ENCODE data around the gene UTP11. TPM values are rescaled to one million over a fixed set of nuclear protein-coding genes. Genes with fewer than 3 reads are reported as not detected.

The UTP11 gene
- total RNA-seq, 1 donor, result 18.2 TPM

DNA sequence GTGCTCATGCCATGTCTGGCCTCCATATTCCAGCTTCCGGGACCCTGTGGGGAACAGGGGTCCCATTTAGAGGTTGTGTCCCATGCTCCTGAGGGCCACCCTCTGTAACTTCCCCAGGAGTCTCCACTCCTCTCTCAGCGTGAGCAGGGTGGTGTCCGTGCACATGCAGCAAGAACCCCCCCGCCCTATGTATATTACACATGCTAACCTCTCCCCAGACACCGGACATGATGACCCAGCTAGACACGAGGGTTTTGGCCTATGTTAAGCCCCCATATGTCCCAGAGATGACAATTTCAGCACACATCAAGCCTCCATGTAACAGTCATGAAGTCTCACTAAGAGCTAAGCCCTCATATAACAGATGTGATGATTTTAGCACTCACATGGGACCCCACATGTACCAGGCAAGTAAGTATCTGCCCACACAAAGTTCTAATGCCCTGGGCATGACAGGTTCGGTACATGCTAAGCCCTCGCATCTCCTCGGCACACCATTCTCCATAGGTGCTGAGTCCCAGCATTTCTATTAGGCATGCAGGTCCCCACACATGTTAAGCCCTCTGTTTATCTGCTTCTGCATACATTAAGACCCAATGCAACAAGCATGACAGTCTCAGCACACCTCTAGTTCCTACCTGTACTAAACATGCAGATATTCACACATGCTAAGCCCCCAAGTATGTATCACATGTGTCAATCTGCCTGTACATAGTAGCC, 14.3 kb upstream of the UTP11 start:
- Histone ChIP-seq H3K4me1 (ENCODE audit: insufficient read depth, low read length) (peaks cover 87% of the 10 kb centered on the region), H3K4me3 (ENCODE audit: low read length) (no peak overlapping the region)

GRCh38 chr1:37998913-37999429, 13.6 kb upstream of the UTP11 start:
- Histone ChIP-seq H3K4me3 (ENCODE audit: low read length) (no peak overlapping the region), H3K4me1 (ENCODE audit: insufficient read depth, low read length) (peaks cover 95% of the 10 kb centered on the region)

More for the DNA sequence above, 14.3 kb upstream of the UTP11 start:
- no peaks in the 10 kb centered on the region for H3K27me3 ChIP-seq (ENCODE audit: insufficient read depth, low read length)
- H3K9me3 ChIP-seq (ENCODE audit: low read depth, low read length), result no peaks in the 10 kb centered on the region

DNA sequence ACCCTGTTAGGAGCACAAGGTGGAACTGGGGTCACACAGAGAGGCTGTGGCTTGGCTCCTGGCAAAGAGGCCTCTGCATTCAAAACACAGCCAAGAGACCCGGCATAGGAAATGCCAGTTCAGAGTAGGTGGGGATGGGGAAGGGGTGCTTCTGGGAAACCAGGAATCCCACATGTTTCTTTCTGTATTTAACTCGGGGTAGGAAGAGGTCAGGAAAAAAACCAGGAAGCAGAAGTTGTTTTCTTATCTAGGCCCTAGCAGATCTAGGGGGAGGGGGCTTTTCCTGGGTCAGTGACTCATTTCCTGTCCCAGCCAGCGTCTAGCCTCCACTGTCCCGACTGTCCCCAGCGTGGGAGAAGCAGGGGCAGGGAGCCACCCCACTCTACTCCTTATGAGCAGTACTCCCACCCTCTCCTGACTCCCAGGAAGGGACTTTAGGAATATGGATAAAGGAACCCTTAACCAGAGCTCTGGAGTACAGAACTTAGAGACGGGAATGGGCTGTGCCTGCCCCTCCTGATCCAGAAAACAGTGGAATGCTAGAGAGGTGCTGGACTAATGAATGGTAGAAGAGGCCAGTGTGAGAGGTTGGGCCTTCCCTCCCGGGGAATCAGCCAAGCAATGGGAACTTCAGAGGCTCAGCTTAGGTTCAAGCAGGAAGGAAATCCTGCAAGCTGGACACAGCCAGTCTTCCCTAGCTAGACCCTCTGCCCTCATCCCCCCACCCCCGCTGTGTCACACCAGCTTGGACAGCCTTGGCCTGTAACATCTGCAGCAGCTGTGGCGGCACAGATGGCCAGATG, 12.9 kb upstream of the UTP11 start:
- no peaks in the 10 kb centered on the region for H3K27me3 ChIP-seq (ENCODE audit: insufficient read depth, low read length)
- no peaks in the 10 kb centered on the region for H3K9me3 ChIP-seq (ENCODE audit: low read depth, low read length)
- peaks cover 97% of the 10 kb centered on the region for H3K4me1 ChIP-seq (ENCODE audit: insufficient read depth, low read length)
- no peak overlapping the region for H3K4me3 ChIP-seq (ENCODE audit: low read length)

More at GRCh38 chr1:37998913-37999429, 13.6 kb upstream of the UTP11 start:
- H3K9me3 ChIP-seq (ENCODE audit: low read depth, low read length), result no peaks in the 10 kb centered on the region
- no peaks in the 10 kb centered on the region for H3K27me3 ChIP-seq (ENCODE audit: insufficient read depth, low read length)

DNA sequence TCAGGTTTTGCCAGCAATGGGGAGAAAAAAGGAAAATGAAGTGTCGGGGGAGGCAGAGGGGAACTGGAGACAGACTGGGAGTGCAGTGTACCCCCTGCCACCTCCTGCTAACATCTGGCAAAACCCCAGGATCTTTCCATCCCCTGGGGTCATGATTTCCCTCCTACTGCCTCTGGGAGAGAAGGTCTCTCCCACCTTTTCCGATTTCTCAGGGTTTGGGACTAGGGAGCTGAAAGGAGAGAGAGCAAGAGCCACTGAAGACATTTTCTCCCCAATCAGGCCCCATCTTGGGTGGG, 12.4 kb upstream of the UTP11 start:
- H3K9me3 ChIP-seq (ENCODE audit: low read depth, low read length), result no peaks in the 10 kb centered on the region
- H3K4me1 ChIP-seq (ENCODE audit: insufficient read depth, low read length), result peaks cover 93% of the 10 kb centered on the region
- H3K27me3 ChIP-seq (ENCODE audit: insufficient read depth, low read length), result no peaks in the 10 kb centered on the region
- no peak overlapping the region for H3K4me3 ChIP-seq (ENCODE audit: low read length)

GRCh38 chr1:38000529-38001455, 11.7 kb upstream of the UTP11 start:
- Histone ChIP-seq H3K4me3 (ENCODE audit: low read length) (no peak overlapping the region), H3K4me1 (ENCODE audit: insufficient read depth, low read length) (peaks cover 87% of the 10 kb centered on the region), H3K9me3 (ENCODE audit: low read depth, low read length) (no peaks in the 10 kb centered on the region), H3K27me3 (ENCODE audit: insufficient read depth, low read length) (no peaks in the 10 kb centered on the region)

DNA sequence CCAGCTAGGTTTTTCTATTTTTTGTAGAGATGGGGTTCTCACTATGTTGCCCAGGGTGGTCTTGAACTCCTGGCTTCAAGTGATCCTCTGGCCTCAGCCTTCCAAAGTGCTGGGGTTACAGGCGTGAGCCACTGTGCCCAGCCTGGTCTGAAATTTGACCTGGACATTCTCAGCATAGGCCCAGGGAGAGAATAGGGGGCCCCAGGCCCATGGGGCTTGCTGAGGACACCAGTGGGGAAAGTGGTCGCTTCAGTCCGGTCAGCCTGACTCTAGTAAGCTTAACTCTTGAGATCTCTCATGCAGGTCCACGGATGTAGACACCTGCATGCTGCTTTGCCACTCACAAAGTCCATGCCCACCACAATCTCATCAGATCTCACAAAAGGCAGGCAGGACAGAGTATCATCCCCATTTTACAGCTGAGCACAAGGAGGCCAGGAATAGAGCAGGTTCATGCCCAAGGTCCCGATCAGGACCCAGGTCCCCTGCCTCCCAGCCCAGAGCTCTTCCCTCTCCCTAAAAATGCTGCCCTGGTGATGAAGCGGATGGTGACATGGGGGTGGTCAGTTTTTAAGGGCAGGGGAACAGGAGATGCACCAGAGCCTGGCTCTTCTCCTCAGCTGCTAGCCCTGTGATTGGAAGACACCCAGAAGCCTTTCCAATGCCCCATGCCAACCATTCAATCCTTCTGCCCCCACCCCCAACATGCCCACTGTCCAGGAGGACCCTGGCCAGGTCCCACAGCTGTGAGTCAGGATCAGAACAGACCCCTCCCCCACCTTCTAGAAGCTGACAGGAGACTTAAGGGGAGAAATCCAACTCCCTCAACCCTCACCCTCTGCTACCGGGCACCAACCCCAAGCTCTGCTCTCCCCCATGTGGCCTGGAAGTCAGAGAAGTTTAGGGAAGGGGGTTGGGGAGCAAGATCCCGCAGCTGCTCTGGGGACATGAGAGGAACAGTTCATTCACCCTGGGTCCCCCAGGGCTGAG, 9.0 kb upstream of the UTP11 start:
- no peaks in the 10 kb centered on the region for H3K9me3 ChIP-seq (ENCODE audit: low read depth, low read length)
- no peaks in the 10 kb centered on the region for H3K27me3 ChIP-seq (ENCODE audit: insufficient read depth, low read length)
- H3K4me3 ChIP-seq (ENCODE audit: low read length), result peak overlapping the region; percentile 55
- peaks cover 65% of the 10 kb centered on the region for H3K4me1 ChIP-seq (ENCODE audit: insufficient read depth, low read length)

- Histone ChIP-seq H3K9me3 (ENCODE audit: low read depth, low read length) (no peaks in the 10 kb centered on the region), H3K4me1 (ENCODE audit: insufficient read depth, low read length) (peaks cover 65% of the 10 kb centered on the region), H3K4me3 (ENCODE audit: low read length) (peak overlapping the region; percentile 55), H3K27me3 (ENCODE audit: insufficient read depth, low read length) (no peaks in the 10 kb centered on the region)
Measured at GRCh38 chr1:38004284-38005108, 8.0 kb upstream of the UTP11 start.

GRCh38 chr1:38005195-38006007, 7.1 kb upstream of the UTP11 start, which contains the start of gene FHL3:
TSS of gene FHL3 (minus strand) at chr1:38005514. CDS start at chr1:37999412, 6,102 bp downstream.
- H3K4me1 ChIP-seq (ENCODE audit: insufficient read depth, low read length), result peaks cover 65% of the 10 kb centered on the region
- peak within 1 kb of the TSS; percentile 55 for H3K4me3 ChIP-seq (ENCODE audit: low read length)
- H3K9me3 ChIP-seq (ENCODE audit: low read depth, low read length), result no peaks in the 10 kb centered on the region
- no peaks in the 10 kb centered on the region for H3K27me3 ChIP-seq (ENCODE audit: insufficient read depth, low read length)

GRCh38 chr1:38006008-38006828, 6.3 kb upstream of the UTP11 start:
- Histone ChIP-seq H3K4me3 (ENCODE audit: low read length) (no peak overlapping the region), H3K9me3 (ENCODE audit: low read depth, low read length) (no peaks in the 10 kb centered on the region), H3K27me3 (ENCODE audit: insufficient read depth, low read length) (no peaks in the 10 kb centered on the region), H3K4me1 (ENCODE audit: insufficient read depth, low read length) (peaks cover 58% of the 10 kb centered on the region)

DNA sequence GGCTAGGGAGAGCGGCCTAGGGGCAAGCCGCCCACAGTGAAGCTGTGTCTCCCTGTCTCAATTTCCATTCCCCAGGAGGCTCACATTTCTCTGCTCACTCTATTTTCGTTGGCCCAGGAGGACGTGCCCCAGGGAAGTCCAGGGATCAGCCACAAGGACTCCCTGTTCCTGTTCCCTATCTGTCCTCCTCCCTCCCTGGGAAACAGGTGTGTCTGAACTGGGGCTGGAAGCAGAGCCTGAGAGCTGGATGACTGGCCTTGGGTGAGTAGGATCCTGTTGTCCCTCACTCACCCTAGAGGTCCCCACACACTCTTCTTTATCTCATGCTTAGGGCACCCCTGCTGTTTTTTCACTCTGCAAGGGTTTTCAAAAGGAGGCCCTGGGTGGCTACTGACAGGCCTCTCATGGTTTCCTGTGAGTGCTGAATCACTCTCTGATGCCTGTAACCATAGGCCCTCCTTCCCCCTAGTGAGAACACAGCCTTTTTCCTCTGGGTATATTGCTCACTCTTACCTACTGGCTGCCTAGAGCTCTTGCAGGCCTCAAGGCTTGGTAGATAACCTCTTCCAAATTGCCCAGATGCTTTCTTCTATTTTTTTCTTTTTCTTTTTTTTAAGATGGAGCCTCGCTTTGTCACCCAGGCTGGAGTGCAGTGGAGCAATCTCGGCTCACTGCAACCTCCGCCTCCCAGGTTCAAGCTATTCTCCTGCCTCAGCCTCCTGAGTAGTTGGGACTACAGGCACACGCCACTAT, 3.3 kb upstream of the UTP11 start:
- H3K9me3 ChIP-seq (ENCODE audit: low read depth, low read length), result no peaks in the 10 kb centered on the region
- H3K4me1 ChIP-seq (ENCODE audit: insufficient read depth, low read length), result peaks cover 49% of the 10 kb centered on the region
- H3K4me3 ChIP-seq (ENCODE audit: low read length), result no peak overlapping the region
- H3K27me3 ChIP-seq (ENCODE audit: insufficient read depth, low read length), result no peaks in the 10 kb centered on the region

DNA sequence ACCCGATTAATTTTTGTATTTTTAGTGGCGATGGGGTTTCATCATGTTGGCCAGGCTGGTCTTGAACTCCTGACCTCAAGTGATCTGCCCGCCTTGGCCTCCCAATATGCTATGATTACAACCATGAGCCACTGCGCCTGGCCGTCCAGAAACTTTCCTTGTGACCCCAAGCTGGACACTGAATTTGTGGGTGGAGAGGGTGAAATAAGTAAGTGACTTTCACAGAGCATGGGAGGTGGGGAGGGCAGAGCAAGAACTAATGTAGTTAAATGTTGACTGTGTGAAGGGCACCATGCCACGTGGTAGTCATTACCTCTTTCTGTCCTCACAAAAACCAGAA, 2.7 kb upstream of the UTP11 start:
- no peak overlapping the region for H3K4me3 ChIP-seq (ENCODE audit: low read length)
- H3K9me3 ChIP-seq (ENCODE audit: low read depth, low read length), result no peaks in the 10 kb centered on the region
- H3K4me1 ChIP-seq (ENCODE audit: insufficient read depth, low read length), result peaks cover 47% of the 10 kb centered on the region
- H3K27me3 ChIP-seq (ENCODE audit: insufficient read depth, low read length), result no peaks in the 10 kb centered on the region

Data from mononuclear cell (primary cell).